DND-41 (cell line): ENCODE results near the gene NBPF11.
"Not testable (repeated sequence)": the region's sequence is repeated elsewhere in the genome, so short reads cannot be mapped to it uniquely, and the experiment has no call there.

Experiments used
- ATAC-seq: fragments of 200-7000 bp; cut with Tn5 transposase; 3 replicates; pipeline ENCODE4 v1.9.1; 2021; ENCODE audit warnings: low read depth; ENCODE audit not compliant: insufficient read depth
- DNase-seq: peaks from one replicate; pipeline ENCODE4 v3.0.0-alpha.2; 2020
- H2AFZ ChIP-seq: 2 replicates; pipeline ENCODE4 v1.6.0; 2012; ENCODE audit warnings: low read depth, low read length
- H3K27ac ChIP-seq: 2 replicates; pipeline ENCODE4 v1.5.1; 2012; ENCODE audit warnings: low read length, inconsistent platforms
- H3K27me3 ChIP-seq: fragments of 200-600 bp; sonication (generic); 2 replicates; pipeline ENCODE4 v1.6.0; 2012; ENCODE audit warnings: low read length, mild to moderate bottlenecking, inconsistent platforms; ENCODE audit not compliant: insufficient read depth, poor library complexity
- H3K36me3 ChIP-seq: 2 replicates; pipeline ENCODE4 v1.5.1; 2012; ENCODE audit warnings: low read length, inconsistent platforms; ENCODE audit not compliant: insufficient read depth
- H3K4me1 ChIP-seq: 2 replicates; pipeline ENCODE4 v1.5.1; 2012; ENCODE audit warnings: mild to moderate bottlenecking, low read length; ENCODE audit not compliant: insufficient read depth
- H3K4me2 ChIP-seq: 2 replicates; pipeline ENCODE4 v1.6.0; 2012; ENCODE audit warnings: mild to moderate bottlenecking, moderate library complexity, low read length, inconsistent platforms; ENCODE audit not compliant: insufficient read depth
- H3K4me3 ChIP-seq, 2 experiments: fragments of 200-600 bp in 1 of 2; shearing (Covaris generic) in 1 of 2; 2 replicates each; pipeline ENCODE4 v1.5.1; 2012 to 2016; ENCODE audit warnings: inconsistent platforms in 2 of 2, low read length in 2 of 2, mild to moderate bottlenecking in 2 of 2, low read depth in 1 of 2, moderate library complexity in 1 of 2
- H3K79me2 ChIP-seq: 2 replicates; pipeline ENCODE4 v1.6.0; 2012; ENCODE audit warnings: low read length, inconsistent platforms; ENCODE audit not compliant: insufficient read depth
- H3K9ac ChIP-seq: 2 replicates; pipeline ENCODE4 v1.6.0; 2012; ENCODE audit warnings: low read depth, mild to moderate bottlenecking, inconsistent platforms, low read length, moderate library complexity
- H3K9me3 ChIP-seq: 2 replicates; pipeline ENCODE4 v1.5.1; 2012; ENCODE audit warnings: low read length, moderate library complexity, mild to moderate bottlenecking, inconsistent platforms; ENCODE audit not compliant: insufficient read depth, severe bottlenecking
- H4K20me1 ChIP-seq: 2 replicates; pipeline ENCODE4 v1.6.0; 2012; ENCODE audit warnings: low read length; ENCODE audit not compliant: insufficient read depth

Gene NBPF11

DNA sequence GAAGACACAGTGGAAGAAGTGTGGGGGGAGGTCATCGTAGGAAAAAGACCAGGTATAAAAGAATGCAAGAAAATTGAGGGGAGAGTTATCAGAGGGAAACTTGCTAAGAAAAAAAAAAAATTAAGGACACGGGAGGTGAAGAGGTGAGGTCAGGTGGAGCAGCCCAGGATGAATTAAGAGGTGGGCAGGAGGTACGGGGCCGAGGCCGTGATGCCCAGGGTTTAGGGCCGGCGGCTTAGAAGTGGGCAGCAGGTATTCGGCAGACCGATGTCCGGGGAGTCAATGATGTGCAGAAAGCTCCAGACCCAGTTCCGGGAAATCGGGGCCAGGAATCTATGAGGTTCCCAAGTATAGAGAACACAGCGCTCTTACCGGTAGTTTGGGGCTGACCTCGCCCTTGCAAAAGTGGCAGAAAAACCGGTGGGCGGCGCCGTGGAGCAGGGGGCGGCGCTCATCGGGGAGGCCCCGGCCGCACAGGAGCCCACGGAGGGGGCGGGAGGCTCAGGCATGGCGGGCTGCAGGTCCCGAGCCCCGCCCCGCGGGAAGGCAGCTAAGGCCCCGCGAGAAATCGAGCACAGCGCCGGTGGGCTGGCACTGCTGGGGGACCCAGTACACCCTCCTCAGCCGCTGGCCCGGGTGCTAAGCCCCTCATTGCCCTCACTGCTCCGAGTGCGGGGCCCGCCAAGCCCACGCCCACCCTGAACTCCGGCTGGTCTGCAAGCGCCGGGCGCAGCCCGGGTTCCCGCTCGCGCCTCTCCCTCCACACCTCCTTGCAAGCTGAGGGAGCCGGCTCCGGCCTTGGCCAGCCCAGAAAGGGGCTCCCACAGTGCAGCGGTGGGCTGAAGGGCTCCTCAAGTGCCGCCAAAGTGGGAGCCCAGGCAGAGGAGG is 73.2 kb downstream of the NBPF11 start:
- not testable (repeated sequence) for DNase-seq, H3K36me3 ChIP-seq, H3K4me3 ChIP-seq, H3K9me3 ChIP-seq, H3K4me1 ChIP-seq, H3K4me2 ChIP-seq, H3K27ac ChIP-seq, H4K20me1 ChIP-seq, H2AFZ ChIP-seq, H3K9ac ChIP-seq, H3K79me2 ChIP-seq, H3K27me3 ChIP-seq
- ATAC-seq: peak; percentile 67

DNA sequence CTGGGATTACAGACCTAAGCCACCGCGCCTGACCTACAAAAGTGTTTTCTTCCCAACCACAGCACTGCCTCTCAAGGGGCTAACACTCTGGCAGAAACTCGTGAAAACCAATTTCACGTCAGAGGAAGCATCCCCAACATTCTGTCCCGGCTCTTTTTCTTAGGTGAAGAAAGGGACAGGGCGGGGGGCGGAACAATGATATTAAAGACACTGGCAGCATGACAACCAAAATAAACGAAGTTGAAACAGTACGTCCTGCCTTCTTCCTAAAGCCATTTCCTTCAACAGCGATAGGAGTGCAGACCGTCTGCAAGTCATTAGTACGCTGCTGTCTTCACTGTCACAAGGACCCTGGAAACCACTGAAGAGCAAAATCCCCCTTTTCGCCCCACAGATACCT is 74.0 kb downstream of the NBPF11 start:
- H3K4me1 ChIP-seq, DNase-seq, H3K4me2 ChIP-seq, H3K9ac ChIP-seq, H3K27ac ChIP-seq, H3K27me3 ChIP-seq, H4K20me1 ChIP-seq, H3K4me3 ChIP-seq, H2AFZ ChIP-seq, H3K36me3 ChIP-seq, ATAC-seq, H3K9me3 ChIP-seq, H3K79me2 ChIP-seq: not testable (repeated sequence)

DNA sequence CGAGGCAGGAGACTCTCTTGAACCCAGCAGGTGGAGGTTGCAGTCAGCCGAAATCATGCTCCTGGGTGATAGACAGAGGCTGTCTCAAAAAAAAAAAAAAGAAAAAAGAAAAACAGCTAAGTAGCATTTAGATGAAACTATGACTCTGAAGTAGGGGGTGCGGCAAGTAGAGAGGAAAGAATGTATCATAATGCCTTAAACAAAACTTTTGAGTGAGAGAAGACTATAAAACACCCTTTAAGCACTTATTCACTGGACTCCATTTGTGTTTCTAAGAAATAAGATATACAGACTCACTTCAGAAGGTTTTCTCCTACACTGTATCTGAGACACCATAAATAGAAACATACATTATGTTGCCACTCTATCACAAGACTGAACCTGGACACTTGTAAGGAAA is 74.6 kb downstream of the NBPF11 start:
- H3K79me2 ChIP-seq, H3K9ac ChIP-seq, H3K27ac ChIP-seq, H3K27me3 ChIP-seq, H4K20me1 ChIP-seq, H2AFZ ChIP-seq, H3K9me3 ChIP-seq, H3K36me3 ChIP-seq, H3K4me1 ChIP-seq, H3K4me3 ChIP-seq, DNase-seq, ATAC-seq, H3K4me2 ChIP-seq: not testable (repeated sequence)

DNA sequence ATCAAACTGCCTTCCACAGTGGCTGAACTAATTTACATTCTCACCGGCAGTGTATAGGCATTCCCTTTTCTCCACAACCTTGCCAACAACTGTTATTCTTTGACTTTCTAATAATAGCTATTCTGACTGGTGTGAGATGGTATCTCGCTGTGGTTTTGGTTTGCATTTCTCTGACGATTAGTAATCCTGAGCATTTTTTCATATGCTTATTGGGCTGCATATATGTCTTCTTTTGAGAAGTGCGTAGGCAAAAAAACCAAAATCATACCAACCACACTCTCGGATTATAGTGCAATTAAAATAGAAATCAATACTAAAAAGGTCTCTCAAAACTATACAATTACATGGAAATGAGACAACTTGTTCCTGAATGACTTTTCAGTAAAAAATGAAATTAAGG is 78.7 kb downstream of the NBPF11 start:
- H3K36me3 ChIP-seq, H3K27me3 ChIP-seq, H2AFZ ChIP-seq, H3K9ac ChIP-seq, ATAC-seq, DNase-seq, H3K4me1 ChIP-seq, H3K27ac ChIP-seq, H3K9me3 ChIP-seq, H4K20me1 ChIP-seq, H3K79me2 ChIP-seq, H3K4me2 ChIP-seq, H3K4me3 ChIP-seq: not testable (repeated sequence)

DNA sequence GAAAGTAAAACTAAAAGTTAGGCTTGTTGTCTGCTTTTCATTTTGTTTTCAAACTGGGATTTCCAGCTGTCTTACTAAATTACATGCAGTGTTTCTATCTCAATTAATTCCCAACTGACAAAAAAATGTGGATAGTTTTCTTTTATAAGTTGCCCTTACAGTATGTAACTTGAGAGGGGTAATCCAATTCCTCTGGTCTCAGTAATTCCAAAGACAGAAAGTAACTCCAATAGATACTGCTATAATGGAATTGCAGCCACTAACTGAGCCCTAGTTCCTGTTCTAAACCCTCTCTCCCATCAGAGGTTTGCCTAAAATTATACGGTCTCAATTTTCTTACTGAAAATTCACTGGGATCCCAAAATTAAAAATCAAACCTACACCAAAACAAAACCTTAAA is 83.5 kb downstream of the NBPF11 start:
- DNase-seq, H2AFZ ChIP-seq, H4K20me1 ChIP-seq, ATAC-seq, H3K4me3 ChIP-seq, H3K4me2 ChIP-seq, H3K27ac ChIP-seq, H3K79me2 ChIP-seq, H3K27me3 ChIP-seq, H3K4me1 ChIP-seq, H3K9ac ChIP-seq, H3K9me3 ChIP-seq, H3K36me3 ChIP-seq: not testable (repeated sequence)

DNA sequence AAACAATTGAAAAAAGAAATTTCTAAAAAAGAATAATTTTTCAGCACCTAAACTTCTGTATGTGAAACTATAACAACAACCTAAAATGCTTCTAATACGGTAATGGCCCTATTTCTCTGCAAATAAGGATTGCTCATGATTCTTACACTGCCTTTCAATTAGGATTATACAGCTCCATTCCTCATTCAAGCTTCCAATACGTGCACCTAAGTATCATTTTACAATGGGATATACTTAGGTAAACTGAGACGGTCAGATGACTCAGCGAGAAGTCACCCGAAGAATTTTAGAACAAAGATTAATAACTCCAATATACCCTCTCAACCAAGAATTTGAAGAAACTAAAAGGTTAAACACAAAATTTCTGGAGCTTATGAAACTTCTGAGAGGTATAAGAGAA is 83.9 kb downstream of the NBPF11 start:
- H4K20me1 ChIP-seq, H3K36me3 ChIP-seq, H3K4me2 ChIP-seq, H3K4me1 ChIP-seq, H3K79me2 ChIP-seq, H3K4me3 ChIP-seq, H3K27ac ChIP-seq, H3K9me3 ChIP-seq, H3K9ac ChIP-seq, ATAC-seq, H3K27me3 ChIP-seq, H2AFZ ChIP-seq, DNase-seq: not testable (repeated sequence)

DNA sequence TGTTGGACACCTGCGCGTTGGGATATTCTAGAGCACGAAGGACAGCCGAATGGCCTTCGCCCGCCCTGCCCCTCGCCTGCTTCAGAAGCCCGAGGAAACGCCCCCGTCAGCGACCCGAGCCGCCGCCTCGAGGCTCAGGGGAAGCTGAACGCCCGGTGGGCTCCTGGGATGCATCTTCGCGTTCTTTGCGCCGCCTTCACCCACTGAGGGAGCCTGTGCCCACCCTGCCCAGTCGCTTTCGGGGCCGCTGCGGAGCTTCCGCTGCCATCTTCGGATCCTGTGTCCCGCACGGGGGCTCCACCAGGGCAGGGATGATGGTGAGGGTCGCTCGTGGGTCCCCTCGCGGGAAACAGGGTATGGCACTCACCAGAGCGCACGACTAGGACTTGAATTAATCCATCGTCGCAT is 91.8 kb downstream of the NBPF11 start:
- H3K4me3 ChIP-seq, H3K9ac ChIP-seq, H3K9me3 ChIP-seq, H3K27me3 ChIP-seq, H4K20me1 ChIP-seq, H2AFZ ChIP-seq, DNase-seq, H3K36me3 ChIP-seq, ATAC-seq, H3K27ac ChIP-seq, H3K4me2 ChIP-seq, H3K79me2 ChIP-seq, H3K4me1 ChIP-seq: not testable (repeated sequence)

DNA sequence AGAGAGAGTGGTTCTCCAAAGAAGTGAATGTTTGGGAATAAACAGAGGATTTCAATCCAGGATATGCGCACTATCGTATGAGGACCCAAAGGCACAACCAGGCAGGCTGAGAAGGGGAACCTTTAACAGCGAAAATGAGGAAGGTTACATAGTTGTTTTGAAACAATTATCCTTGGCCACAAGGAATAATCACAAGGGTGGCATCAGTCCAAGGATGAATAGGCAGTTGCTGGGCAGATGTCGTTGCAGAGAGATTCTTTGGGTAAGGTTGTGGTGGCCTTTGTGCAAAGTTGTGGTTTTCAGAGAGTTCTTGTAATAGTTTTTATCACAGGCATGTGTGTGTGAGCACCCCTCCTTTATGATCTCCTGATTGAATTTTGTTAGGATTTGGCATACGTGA is 94.7 kb downstream of the NBPF11 start:
- H3K4me3 ChIP-seq, H3K9me3 ChIP-seq, H2AFZ ChIP-seq, H3K27ac ChIP-seq, ATAC-seq, DNase-seq, H3K9ac ChIP-seq, H3K79me2 ChIP-seq, H4K20me1 ChIP-seq, H3K27me3 ChIP-seq, H3K36me3 ChIP-seq, H3K4me2 ChIP-seq, H3K4me1 ChIP-seq: not testable (repeated sequence)
